Measurements from ENCODE around the gene NPAS2. TPM values are rescaled to one million over a fixed set of nuclear protein-coding genes. Genes with fewer than 3 reads are reported as not detected.

NPAS2 gene
- total RNA-seq: 2.3 and 3.6 TPM in 2 replicates
- 4.9 and 8.7 TPM in 2 replicates for polyA plus RNA-seq
- 6.8 and 10.8 TPM in 2 replicates for polyA plus RNA-seq (2012)
- 7.2 and 24.0 TPM in 2 replicates for polyA minus RNA-seq (ENCODE audit: low replicate concordance)

GRCh38 chr2:100819370-100820272 lies at the start of gene NPAS2:
NPAS2 (plus strand) TSS chr2:100820139; CDS start chr2:100904755, 84,616 bp downstream.
- Histone ChIP-seq H3K4me1 (ENCODE audit: control insufficient read depth, extremely low read depth, insufficient read depth, low read length) (peaks cover 2% of the 10 kb centered on the region), H3K27ac (ENCODE audit: insufficient read depth, low read length) (peak within 1 kb of the TSS; percentile 9), H3K9ac (ENCODE audit: insufficient read depth, low read length) (peak within 1 kb of the TSS; percentile 71), H2AFZ (ENCODE audit: low read length) (peak within 1 kb of the TSS; percentile 70), H4K20me1 (ENCODE audit: control insufficient read depth, extremely low read depth, insufficient read depth, low read length) (no peaks in the 10 kb centered on the region), H3K27me3 (ENCODE audit: control insufficient read depth, insufficient read depth, low read length) (no peaks in the 10 kb centered on the region), H3K4me2 (ENCODE audit: extremely low read depth, insufficient read depth, low read length) (peak within 1 kb of the TSS; percentile 92), H3K79me2 (ENCODE audit: control insufficient read depth, insufficient read depth, low read length) (no peaks in the 10 kb centered on the region), H3K9me3 (ENCODE audit: control insufficient read depth, insufficient read depth, low read depth, low read length) (no peaks in the 10 kb centered on the region), H3K36me3 (ENCODE audit: control insufficient read depth, insufficient read depth, low read length) (no peaks in the 10 kb centered on the region), H3K4me3 (replicated peaks in 1 of 4; ENCODE audit: control extremely low read depth in 1 of 4, insufficient read depth in 1 of 4, low read depth in 3 of 4, low read length in 4 of 4) (peak within 1 kb of the TSS; percentile 54 to 80 (median 71))
- TF ChIP-seq EZH2 (IDR thresholded peaks at IDR 0.05; ENCODE audit: low read length, missing control alignments) (no peak), CTCF (conservative IDR thresholded peaks at IDR 0.05 in 1 of 2, IDR thresholded peaks at IDR 0.05 in 1 of 2; ENCODE audit: low read depth in 1 of 2, low read length in 2 of 2) (no peak)
- DNase-seq (ENCODE audit: low read depth in 2 of 2): peak; percentile 51 to 65

- Histone ChIP-seq H3K9ac (ENCODE audit: insufficient read depth, low read length) (no peak overlapping the region), H3K4me3 (replicated peaks in 1 of 4; ENCODE audit: control extremely low read depth in 1 of 4, insufficient read depth in 1 of 4, low read depth in 3 of 4, low read length in 4 of 4) (no peak overlapping the region), H3K27me3 (ENCODE audit: control insufficient read depth, insufficient read depth, low read length) (no peaks in the 10 kb centered on the region), H4K20me1 (ENCODE audit: control insufficient read depth, extremely low read depth, insufficient read depth, low read length) (no peaks in the 10 kb centered on the region), H3K27ac (ENCODE audit: insufficient read depth, low read length) (no peak overlapping the region), H3K4me2 (ENCODE audit: extremely low read depth, insufficient read depth, low read length) (no peak overlapping the region), H3K4me1 (ENCODE audit: control insufficient read depth, extremely low read depth, insufficient read depth, low read length) (peaks cover 15% of the 10 kb centered on the region), H3K36me3 (ENCODE audit: control insufficient read depth, insufficient read depth, low read length) (no peaks in the 10 kb centered on the region), H3K9me3 (ENCODE audit: control insufficient read depth, insufficient read depth, low read depth, low read length) (no peaks in the 10 kb centered on the region), H3K79me2 (ENCODE audit: control insufficient read depth, insufficient read depth, low read length) (no peaks in the 10 kb centered on the region), H2AFZ (ENCODE audit: low read length) (no peak overlapping the region)
- DNase-seq (ENCODE audit: low read depth in 2 of 2): no peak
- no peak for TF ChIP-seq CTCF (conservative IDR thresholded peaks at IDR 0.05 in 1 of 2, IDR thresholded peaks at IDR 0.05 in 1 of 2; ENCODE audit: low read depth in 1 of 2, low read length in 2 of 2)
- TF ChIP-seq EZH2 (IDR thresholded peaks at IDR 0.05; ENCODE audit: low read length, missing control alignments): no peak
These were observed 48.8 kb upstream of the NPAS2 start for GRCh38 chr2:100771125-100771524.

- no peaks in the 10 kb centered on the region for H3K9me3 ChIP-seq (ENCODE audit: control insufficient read depth, insufficient read depth, low read depth, low read length)
- H3K4me1 ChIP-seq (ENCODE audit: control insufficient read depth, extremely low read depth, insufficient read depth, low read length): no peaks in the 10 kb centered on the region
- no peaks in the 10 kb centered on the region for H4K20me1 ChIP-seq (ENCODE audit: control insufficient read depth, extremely low read depth, insufficient read depth, low read length)
- no peak overlapping the region for H3K4me3 ChIP-seq (replicated peaks in 1 of 4; ENCODE audit: control extremely low read depth in 1 of 4, insufficient read depth in 1 of 4, low read depth in 3 of 4, low read length in 4 of 4)
- no peak overlapping the region for H3K27ac ChIP-seq (ENCODE audit: insufficient read depth, low read length)
- H3K36me3 ChIP-seq (ENCODE audit: control insufficient read depth, insufficient read depth, low read length): no peaks in the 10 kb centered on the region
- DNase-seq (ENCODE audit: low read depth in 2 of 2): peak in 1 of 2 donors; percentile 27
- TF ChIP-seq CTCF (conservative IDR thresholded peaks at IDR 0.05 in 1 of 2, IDR thresholded peaks at IDR 0.05 in 1 of 2; ENCODE audit: low read depth in 1 of 2, low read length in 2 of 2): no peak
- TF ChIP-seq EZH2 (IDR thresholded peaks at IDR 0.05; ENCODE audit: low read length, missing control alignments): no peak
- no peaks in the 10 kb centered on the region for H3K79me2 ChIP-seq (ENCODE audit: control insufficient read depth, insufficient read depth, low read length)
- no peak overlapping the region for H3K4me2 ChIP-seq (ENCODE audit: extremely low read depth, insufficient read depth, low read length)
- no peaks in the 10 kb centered on the region for H3K27me3 ChIP-seq (ENCODE audit: control insufficient read depth, insufficient read depth, low read length)
- no peak overlapping the region for H2AFZ ChIP-seq (ENCODE audit: low read length)
- no peak overlapping the region for H3K9ac ChIP-seq (ENCODE audit: insufficient read depth, low read length)
These were observed 46.4 kb upstream of the NPAS2 start for GRCh38 chr2:100773538-100773937.
